Stimulated activated CD4-positive, alpha-beta T cell treated with anti-CD3 and anti-CD28 coated beads, Interleukin-4, amount 100 ng/mL, for 1 hour (primary cell): Measurements from ENCODE around the gene ACTR5.

Experiments used
- DNase-seq: peaks from one replicate; pipeline ENCODE4 v3.0.0-alpha.2; 2020

ACTR5 gene

DNA sequence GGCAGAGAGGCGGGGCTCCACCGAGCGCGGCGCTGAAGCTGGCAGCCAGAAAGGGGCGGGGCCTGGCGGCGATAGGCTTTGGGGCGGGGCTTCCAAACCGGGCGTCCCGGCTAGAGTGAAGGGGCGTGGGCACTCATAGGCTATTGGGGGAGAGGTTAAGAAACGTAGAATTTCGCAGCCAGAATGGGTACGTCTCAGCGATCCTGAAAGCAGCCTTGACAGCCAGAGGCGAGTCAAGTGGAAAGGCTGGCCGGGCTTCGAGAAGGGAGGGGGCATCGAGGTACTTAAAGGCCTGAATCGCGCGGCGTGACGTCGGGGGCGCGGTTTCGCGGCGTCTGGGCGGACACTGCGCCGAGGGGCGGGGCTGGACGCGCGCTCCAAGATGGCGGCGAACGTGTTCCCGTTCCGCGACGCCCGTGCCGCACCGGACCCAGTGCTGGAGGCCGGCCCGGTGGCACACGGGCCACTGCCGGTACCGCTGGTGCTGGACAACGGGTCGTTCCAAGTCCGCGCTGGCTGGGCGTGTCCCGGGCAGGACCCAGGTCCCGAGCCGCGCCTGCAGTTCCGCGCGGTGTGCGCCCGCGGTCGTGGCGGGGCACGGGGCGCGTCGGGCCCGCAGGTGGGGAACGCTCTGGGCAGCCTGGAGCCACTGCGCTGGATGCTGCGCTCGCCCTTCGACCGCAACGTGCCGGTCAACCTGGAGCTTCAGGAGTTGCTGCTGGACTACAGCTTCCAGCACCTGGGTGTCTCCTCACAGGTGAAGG, at the start of gene ACTR5:
ACTR5 (plus strand) TSS at position 364 of the 764 bp plus-strand sequence; CDS start at position 383, 19 bp downstream.
- peak; percentile 99 for DNase-seq

DNA sequence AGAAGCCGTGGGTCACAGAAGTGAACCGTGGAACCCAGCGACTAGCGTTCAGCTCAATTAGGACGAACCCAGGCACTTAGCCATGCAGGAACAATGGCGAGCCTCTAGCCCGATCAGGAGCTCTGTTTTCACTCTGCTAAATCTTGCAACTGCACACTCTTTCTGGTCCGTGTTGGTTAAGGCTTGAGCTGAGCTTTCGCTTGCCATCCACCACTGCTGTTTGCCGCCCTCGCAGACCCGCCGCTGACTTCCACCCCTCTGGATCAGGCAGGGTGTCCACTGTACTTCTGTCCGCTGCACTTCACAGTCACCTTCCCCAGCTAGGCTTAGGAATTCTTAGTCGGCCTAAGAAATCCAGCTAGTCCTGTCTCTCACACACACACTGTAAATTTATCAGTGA, 49.7 kb upstream of the ACTR5 start:
- DNase-seq: no peak

DNA sequence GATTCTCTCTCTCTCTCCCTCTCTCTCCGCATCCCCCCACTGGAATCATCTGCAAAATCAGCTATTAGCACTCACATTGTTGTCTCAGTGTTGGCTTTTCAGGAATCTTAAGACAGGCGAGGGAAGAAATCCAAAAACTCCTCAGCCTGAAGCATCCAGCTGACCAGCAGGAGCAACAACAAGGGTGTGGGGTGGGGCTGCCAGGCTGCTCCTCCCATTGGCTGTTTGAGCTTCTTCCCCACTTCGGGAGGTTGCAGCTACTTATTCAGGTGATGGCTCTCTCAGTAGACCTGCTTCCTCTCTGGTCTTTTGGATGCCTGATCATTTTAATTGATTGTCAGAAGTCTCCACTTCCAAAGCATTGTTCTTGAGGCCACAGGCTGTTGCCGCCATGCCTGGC, 48.1 kb upstream of the ACTR5 start:
- no peak for DNase-seq

DNA sequence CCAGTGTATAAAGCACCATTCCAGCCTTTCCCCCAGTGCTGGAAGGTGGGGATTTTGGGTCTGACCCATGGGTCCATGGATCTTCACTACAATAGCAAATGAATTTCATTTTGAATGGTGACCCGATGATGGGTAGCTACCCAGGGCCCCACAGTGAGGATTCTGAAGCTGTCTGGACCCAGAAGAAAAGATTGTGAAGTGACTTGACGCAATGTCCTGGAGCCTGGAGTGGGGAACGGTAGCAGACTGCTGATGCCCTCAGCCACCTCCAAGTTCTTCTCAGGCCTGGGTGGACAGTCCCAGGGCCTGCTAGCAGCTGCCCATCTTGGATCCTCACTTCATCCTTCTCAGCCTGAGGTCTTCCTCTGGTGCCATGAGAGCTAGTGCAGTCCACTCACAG, 47.3 kb upstream of the ACTR5 start:
- DNase-seq: no peak

DNA sequence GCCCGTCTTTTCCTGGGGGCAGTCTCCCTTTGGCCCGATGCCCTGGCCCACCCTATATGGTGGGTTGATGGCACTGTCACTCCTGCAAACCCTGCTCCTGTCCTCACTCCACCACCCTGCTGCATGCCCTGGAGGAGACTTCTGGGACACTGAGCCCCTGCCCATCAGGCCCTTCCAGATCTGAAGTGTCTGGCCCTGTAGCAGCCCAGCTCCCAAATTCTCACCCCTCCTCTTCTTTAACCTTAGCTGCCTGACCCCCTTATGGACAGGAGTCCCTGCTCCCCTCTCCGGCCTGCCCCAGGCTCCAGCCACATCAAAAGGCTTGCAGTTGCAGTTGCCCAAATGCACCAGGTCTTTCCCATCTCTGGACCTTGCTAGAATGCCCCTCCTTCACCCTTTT, 44.7 kb upstream of the ACTR5 start:
- DNase-seq: no peak

DNA sequence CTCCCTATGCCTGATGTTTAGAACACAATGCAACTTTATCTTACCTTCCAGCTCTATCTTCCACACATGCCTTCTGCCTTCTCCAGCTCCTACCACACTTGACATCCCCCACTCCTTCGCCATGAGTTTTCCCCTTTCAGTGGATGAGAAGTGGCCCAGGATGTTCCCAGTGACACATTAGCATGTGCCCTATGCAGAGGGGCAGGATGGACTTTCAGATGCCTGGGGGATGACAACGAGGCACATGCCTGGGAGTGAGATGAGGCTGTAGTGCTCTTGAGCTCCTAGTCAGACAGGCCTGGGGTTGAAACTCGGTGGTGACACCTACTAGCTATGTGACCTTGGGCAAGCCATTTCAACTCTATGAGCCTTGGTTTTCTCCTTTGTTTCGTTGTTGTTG, 44.1 kb upstream of the ACTR5 start:
- no peak for DNase-seq

DNA sequence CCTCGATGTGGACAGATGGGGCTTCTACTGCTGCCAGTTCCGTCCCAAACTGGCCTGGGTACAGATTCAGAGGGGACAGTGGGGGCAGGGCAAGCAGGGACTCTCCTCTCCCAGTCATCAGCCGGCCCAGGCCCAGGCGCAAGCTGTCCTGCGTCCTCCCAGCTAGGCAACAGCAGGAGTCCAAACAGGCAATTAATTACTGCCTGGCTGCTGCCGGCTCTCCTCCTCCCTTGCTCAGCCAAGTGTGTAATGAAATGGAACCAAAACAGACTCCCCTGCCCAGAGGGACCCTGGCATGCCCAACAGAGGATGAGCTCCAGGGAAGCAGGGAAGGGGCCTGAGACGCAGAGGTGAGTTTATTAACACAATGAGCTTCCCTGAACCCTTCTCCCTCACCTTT, 41.8 kb upstream of the ACTR5 start:
- no peak for DNase-seq

DNA sequence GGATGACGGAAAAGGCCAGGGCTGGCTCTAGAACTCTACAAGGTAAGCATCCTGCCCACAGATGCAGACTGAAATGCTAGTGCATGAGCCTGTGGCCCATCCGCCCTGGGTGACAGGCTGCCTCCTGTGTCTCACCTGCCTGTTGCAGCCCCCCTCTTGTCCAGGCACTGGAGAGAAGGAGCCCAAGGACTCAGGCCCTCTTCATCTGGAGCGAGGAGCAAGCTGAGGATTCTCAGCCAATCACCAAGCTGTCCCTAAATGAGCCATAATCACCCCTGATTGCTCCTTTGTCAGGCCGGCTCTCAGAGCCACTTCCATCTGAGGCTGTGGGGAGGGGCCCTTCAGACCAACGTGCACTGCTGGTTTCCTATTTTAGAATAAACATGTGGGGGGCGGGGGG, 34.0 kb upstream of the ACTR5 start:
- DNase-seq: no peak

DNA sequence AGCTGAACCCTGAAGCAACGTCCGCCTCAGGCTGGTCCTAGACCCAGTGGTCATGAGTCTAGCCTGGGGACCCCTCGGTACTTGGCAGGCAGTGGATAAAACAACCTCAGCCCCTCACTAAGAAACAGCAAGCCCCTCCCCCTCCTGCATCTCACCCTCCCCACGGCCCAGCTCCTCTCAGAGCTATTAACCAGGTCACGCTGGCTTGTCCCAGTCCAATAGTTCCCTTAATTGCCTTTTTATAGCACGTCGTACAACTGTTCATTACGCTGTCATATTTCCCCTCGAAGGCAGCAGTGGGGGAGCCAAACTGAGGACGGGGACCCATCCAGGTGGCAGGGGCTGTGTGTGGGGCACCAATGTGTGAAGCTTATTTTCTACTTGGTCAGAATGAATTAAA, 32.6 kb upstream of the ACTR5 start:
- no peak for DNase-seq

DNA sequence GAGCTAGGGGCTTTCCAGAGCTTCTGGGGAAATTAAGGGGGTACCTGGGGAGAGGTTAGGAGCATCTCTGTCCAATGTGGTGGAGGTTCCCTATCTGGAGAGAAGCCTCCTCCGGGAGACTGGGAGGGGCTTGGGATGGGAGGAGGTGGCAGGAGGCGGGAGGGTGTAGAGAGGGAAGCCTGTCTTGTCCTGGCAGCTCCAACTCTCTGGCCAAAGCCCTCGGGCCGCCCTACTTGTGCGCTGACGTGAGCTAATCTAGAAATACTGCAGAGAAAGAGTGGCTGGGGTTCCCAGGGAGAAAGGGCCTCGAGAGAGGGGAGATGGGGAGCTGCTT, 25.6 kb upstream of the ACTR5 start:
- no peak for DNase-seq

DNA sequence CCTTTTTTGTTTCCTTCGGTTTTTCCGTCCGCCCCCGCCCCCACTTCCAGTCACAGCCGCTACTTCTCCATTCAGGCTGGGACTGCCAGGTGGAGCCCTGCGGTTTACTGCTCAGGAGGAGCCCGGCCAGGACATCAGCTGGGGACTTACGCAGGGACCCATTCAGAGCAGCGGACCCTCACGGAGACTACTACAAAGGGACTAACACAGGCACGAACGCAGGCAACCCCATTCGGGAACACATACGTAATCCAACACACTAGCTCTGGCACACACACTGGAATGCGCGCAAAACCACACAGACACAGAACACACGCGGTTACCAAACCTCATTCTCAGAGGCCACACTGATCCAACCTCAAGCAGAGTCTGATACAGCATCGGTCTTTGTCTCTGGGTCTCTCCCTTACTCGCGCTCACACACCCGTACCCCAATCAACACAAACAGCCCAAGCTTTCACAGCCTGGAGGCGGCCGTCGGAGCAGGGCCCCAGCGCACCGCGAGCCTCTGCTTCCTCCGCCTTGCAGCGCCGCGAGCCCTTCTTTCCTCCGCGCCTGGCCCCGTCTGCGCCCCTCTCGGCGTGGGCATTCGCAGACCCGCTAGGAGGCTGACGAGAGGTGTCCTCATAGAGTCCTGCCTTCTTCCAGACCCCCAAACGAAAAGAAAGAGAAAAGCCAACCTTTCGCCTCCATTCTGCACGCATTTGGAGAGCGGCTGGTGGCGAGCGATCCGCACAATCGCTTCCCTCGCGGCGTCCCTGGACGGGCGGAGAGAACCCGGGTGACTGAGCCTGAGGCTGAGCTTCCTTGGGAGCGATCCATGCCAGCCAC, 25.0 kb upstream of the ACTR5 start:
- DNase-seq: peak; percentile 10

DNA sequence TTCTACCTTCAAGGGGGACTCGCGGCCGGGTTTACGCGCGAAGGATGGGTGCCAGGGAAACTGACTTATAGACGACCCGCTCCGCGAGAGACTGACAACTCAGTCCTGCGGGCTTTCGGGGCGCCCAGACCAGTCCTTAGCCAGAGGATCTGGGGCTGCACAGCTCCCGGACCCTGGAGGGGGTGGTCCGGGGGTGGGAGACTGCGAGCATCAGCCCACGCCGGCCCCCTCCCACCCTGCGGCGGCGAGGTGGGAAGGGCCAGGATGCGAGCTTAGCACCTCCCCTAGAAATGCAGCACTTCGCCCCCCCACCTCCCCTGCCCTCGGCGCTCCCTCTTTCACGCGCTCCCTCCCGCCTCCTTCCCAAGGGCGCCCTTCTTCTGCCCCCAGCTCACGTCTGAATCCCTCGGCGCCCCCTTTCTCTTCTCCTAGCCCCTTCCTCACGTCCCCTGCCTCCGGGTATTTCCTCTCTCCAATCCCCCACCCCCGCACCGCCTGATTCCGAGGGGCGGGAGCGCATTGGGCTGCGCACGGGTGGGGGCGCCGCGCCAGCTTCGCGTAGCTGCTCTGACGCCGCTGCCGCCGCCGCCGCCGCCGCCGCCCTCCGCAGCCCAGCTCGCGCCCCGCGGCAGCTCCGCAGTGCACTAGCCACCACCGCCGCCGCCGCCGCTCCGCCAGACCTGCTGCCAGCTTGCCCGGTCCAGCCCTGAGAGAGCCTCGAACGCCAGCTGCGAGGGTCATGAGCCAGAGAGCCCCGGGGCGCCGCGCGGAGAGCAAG, 24.2 kb upstream of the ACTR5 start, which contains the start of gene SLC32A1:
SLC32A1 (plus strand) TSS at position 639 of the 778 bp plus-strand sequence. CDS start 239 bp downstream, outside the sequence.
- peak; percentile 16 for DNase-seq

DNA sequence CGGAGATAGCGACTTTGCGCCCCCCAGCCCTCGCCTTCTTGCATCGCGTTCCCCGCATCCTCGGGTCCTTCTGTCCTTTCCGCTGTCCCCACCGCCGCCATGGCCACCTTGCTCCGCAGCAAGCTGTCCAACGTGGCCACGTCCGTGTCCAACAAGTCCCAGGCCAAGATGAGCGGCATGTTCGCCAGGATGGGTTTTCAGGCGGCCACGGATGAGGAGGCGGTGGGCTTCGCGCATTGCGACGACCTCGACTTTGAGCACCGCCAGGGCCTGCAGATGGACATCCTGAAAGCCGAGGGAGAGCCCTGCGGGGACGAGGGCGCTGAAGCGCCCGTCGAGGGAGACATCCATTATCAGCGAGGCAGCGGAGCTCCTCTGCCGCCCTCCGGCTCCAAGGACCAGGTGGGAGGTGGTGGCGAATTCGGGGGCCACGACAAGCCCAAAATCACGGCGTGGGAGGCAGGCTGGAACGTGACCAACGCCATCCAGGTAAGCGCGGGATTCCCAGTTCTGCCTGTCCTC, 23.6 kb upstream of the ACTR5 start:
- DNase-seq: peak; percentile 3

DNA sequence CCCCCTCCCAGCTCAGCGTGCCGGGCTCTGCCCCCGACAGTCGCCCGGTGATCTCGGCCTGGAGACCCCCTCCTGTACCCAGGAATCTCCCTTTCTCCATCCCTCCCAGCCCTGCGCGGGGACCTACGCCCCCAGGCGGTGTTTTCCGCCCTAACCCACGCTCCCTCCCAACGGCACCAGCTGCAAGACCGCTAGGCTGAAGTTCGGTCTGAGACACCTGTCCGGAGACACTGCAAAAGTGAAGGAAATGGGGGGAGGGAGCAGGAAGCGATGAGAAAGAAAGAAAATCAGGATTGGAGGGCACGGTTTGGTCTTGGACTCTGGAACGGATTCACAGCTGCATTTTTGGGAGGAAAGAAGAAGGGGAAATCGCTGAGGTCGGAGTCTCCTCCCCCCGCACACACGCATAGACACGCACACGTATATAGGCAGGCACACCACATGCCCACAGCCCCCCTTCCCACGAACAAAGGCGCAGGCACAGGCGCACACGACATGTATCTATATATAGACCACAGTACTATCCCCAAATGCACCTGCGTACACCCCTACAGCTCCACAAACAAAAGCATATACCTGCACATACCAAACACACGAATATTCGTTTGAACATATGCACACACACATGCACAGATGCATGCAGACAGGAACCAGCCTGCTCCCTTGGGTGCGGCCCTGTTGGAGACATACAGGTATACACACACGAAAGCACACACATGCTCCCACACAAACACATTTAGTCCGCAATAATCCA, 22.9 kb upstream of the ACTR5 start:
- peak; percentile 3 for DNase-seq

DNA sequence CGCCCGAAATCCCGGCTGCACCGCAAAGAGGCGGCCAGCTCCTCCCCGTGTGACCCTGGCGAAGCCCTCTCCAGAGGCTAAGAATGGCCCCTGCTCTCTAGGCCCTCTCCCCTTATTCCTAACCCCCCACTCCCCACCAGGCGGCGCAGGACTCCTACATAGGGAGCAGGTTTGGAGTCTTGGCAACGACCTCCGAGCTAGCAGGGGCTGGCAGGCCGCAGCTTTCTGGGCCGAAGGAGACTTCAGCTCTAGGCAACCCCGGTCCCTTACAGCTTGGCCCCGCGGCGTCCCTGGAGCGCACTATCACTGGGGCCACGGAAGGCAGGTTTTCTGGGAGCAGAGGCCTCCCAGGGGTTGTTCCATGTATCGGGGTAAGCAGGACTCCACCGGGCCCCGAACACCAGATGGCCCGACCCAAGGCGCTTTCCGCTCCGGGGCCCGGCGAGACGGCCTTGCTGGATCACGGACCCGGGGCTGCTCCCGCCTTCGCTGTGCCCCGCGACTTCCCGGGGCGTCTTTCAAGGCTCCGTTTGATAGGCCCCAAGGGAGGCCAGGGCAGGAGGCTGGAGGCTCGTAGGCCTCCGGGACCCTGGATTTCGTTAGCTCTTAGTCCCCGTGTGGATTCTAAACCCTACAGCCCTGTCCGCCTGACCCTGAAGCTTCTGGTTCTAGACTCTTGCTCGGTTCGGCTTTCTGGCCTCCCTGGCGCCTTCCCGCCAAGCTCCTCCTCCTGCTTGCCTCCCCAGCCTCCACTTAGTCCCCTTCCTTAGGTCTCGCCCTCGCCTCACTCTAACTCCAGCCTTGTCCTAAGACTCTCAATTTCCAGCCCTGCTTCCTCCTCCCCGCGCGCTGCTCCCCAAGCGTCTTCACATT, 22.1 kb upstream of the ACTR5 start:
- DNase-seq: peak; percentile 52

DNA sequence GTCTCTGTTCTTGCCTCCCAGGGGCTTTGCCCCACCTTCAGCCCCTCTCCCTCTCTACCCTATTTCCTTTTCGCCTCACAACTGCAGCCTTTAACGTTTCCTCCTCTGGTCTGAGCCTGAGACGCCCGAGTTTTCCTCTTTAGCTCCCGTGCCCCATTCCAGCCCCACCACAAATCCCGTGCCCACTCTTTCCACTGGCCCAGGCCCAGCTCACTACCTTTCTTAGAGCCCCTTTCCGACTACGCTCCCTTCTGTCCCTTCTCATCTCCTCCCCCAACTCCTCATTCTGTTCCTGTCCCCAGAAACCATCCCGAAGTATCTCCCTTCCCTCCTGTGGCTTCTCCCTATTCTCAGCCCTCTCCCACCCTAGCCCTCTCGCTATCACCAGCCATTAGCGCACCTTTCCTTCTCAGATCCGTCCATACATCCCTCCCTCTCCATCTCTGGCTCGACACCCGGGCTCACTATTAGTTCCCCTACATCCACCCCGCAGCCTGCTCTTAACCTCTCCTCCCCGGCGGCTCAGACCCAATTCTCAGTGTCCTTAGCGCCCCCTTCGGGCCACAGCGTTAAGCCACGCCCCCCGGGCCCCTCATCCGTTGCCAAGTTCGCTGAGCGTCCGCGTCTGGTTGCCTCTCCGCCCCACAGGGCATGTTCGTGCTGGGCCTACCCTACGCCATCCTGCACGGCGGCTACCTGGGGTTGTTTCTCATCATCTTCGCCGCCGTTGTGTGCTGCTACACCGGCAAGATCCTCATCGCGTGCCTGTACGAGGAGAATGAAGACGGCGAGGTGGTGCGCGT, 21.3 kb upstream of the ACTR5 start:
- DNase-seq: peak; percentile 65

DNA sequence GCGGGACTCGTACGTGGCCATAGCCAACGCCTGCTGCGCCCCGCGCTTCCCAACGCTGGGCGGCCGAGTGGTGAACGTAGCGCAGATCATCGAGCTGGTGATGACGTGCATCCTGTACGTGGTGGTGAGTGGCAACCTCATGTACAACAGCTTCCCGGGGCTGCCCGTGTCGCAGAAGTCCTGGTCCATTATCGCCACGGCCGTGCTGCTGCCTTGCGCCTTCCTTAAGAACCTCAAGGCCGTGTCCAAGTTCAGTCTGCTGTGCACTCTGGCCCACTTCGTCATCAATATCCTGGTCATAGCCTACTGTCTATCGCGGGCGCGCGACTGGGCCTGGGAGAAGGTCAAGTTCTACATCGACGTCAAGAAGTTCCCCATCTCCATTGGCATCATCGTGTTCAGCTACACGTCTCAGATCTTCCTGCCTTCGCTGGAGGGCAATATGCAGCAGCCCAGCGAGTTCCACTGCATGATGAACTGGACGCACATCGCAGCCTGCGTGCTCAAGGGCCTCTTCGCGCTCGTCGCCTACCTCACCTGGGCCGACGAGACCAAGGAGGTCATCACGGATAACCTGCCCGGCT, 20.6 kb upstream of the ACTR5 start:
- peak; percentile 5 for DNase-seq

DNA sequence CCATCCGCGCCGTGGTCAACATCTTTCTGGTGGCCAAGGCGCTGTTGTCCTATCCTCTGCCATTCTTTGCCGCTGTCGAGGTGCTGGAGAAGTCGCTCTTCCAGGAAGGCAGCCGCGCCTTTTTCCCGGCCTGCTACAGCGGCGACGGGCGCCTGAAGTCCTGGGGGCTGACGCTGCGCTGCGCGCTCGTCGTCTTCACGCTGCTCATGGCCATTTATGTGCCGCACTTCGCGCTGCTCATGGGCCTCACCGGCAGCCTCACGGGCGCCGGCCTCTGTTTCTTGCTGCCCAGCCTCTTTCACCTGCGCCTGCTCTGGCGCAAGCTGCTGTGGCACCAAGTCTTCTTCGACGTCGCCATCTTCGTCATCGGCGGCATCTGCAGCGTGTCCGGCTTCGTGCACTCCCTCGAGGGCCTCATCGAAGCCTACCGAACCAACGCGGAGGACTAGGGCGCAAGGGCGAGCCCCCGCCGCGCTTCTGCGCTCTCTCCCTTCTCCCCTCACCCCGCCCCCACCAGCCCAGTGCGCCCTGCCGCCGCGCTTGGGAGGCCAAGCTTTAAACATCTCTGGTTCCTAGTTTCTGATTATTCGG, 20.0 kb upstream of the ACTR5 start:
- DNase-seq: peak; percentile 7

DNA sequence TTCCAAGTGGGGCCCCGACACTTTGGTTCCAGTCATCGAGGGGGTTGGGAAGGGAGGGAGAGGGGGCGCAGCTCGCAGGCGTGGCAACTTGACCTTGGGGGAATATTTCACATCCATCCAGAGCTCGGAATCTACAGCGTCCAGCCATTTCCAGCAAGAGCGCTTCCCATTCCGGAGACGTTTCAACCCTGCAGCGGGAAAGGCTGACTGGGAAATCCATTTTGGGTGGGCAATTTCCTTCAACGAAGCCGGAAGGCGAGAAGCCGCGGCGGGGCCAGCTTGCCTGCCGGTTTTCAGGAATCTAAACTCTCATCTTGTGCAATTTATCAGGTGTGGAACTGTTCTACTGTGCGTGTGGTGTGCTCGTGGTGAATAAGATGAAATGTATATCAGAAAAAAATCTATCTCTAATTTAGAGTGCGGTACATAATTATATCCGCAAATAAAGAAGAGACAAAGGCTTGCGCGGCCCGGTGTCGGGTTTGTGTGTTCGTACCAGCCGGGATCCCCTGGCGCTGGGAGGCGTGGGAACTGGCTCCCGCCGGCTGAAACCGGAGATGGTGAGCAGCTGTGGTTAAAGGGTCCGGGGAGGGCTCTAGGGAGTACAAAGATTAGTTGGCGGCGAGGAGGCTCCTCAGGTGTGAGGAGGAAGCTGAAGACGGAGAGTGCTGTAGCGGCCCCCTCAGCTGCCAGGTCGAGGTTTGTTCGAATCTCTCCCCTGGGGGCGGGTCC, 19.2 kb upstream of the ACTR5 start:
- DNase-seq: peak; percentile 5
